HG03571 (cell line): Measurements from ENCODE around the gene PLVAP.
A peak's percentile ranks its signal among the peaks of the same experiment; 100 is the strongest.

Experiments
- ATAC-seq: cut with Tn5 transposase; IDR thresholded peaks from one replicate; pipeline ENCODE4 v1.9.1; 2021; ENCODE audit not compliant: unreplicated experiment

PLVAP gene

GRCh38 chr19:17334414-17335409, 42.4 kb downstream of the PLVAP start, which contains the start of gene ANO8:
Gene ANO8, minus strand, starts transcription at chr19:17334855. Its CDS starts 185 bp downstream, at chr19:17334670.
- ATAC-seq: peak; percentile 35

GRCh38 chr19:17333611-17334413, 43.3 kb downstream of the PLVAP start:
- no peak for ATAC-seq

DNA sequence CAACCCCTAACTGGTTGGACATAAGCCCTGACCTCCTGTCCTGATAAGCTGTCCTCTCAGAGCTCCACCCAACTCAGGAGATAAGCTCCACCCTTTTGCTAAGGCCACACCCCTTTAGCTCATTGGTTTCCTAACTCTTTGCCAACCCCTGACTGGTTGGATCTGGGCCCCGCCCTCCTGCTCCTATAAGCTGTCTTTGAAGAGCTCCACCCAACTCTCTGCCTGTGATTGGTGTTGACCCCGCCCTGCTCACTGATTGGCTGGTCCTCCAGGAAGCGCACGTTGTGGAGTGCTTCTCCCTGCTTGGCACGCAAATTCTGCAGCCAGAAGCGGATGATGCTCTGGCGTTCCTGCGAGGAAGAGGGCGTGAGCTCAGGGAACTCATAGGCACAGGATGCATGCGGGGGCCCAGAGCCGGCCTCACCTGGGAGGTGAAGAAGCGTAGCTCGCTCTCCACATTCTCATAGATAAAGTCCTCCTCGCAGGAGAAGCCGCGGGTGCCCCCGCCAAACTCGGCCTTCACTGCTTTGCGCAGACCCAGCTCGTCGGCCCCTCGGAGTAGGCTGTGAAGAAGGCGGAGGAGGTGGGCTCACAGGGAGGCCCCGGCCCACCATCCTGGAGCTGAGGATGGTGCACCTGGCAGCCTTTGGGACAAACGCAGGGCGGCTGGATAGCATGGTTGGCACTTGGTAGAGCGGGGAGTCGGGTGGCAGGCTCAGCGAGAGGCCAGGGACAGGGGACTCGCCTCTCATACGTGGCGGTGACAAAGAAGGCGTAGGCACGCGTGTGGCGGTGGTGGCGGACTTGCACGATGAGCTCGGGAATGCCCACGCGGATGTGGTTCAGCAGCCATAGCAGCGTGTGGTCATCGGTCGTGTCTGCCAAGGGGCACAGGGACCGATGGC, 44.2 kb downstream of the PLVAP start:
- ATAC-seq: no peak

DNA sequence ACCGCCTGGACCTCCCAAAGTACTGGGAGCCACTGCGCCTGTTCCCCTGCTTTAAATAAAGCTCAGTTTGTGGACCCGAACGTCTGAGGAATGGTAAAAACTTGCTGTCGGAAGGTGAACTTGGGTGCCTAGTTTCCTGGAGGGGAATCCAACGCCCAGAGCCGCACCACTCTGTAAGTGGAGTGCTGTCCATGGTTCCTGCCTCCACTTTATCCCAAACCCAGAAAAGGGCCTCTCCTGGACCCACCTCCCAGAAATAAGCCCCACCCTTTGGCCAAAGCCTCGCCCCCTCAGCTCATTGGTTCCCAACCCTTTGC, 44.8 kb downstream of the PLVAP start:
- ATAC-seq: no peak

GRCh38 chr19:17331045-17331558, 46.0 kb downstream of the PLVAP start:
- ATAC-seq: no peak

GRCh38 chr19:17330262-17331044, 46.7 kb downstream of the PLVAP start:
- ATAC-seq: no peak

DNA sequence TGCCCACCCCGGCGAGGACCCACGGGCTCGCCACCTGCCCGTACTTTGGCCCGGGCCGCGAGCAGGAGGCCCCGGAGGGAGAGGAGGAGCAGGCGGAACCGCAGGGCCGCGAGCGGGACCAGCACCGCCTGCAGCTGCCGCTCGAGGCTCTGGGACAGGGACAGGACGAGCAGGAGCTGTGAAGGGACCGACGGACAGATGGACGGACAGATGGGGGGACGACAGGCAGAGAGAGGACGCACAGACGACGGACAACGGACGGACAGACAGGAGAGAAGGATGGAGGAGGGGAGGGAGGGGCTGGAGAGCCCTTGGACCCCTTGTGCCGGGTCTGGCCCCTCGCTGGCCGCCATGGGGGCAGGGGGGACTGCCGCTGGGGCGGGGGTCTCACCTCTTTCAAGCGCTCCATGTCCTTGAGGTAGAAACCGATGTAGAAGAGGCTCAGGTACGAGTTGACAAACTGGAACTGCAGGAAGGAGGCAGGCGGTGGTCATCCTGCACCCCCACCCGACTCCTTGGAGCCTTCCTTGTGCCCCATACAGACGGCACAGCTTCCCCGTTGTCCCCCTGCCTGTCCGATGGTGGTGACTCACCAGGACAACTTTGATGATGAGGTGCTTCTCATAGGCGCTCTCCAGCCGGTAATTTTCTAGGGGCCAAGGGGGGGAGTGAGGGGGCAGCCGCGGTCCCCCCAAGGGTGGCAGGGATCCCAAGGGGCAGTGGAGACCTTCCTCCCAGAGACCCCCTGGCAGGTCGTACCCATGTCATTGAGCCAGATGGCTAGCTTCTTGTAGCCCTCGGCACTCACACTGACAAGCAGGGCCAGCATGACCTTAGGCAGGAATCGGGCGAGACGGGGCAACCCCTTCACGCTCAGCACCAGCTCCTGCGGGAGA, 47.5 kb downstream of the PLVAP start:
- ATAC-seq: no peak

DNA sequence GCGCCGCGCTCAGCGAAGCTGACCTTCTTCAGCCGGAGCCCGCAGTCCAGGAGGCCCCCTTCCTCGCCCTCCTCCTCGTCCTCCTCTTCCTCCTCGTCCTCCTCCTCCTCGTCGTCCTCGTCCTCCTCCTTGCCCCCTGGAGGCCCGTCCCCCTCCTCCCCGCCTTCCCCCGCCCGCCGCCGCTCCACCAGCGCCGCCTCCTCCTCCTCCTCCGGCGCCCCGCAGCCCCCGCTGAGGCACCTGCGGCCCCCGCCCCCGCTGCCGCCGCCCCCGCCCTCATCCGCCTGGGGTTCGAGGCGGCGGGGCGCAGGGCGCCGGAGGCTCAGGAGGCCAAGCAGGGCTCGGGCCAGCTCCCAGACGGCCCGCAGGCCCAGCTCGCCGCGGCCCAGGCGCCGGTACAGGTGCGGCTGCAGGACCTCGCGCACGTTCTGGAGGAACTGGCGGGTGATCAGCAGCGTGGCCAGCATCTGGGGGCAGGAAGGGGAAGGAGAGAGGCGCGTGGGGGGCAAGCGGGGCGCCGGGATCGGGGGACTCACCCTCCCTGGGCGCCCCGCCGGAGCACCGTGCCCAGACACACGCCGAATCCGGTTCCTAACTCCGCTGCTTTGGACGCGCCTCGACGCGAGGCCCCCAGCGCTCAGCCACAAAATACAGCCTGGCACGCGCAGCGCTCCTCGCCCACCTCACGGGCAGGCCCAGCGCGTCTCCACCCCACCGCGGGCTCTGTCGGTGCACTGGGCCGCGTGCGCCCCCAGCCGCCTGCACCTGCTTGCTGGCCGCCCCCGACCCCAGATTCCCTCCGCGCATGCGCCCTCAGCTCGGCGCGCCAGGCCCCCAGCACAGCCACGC, 48.4 kb downstream of the PLVAP start:
- ATAC-seq: no peak

DNA sequence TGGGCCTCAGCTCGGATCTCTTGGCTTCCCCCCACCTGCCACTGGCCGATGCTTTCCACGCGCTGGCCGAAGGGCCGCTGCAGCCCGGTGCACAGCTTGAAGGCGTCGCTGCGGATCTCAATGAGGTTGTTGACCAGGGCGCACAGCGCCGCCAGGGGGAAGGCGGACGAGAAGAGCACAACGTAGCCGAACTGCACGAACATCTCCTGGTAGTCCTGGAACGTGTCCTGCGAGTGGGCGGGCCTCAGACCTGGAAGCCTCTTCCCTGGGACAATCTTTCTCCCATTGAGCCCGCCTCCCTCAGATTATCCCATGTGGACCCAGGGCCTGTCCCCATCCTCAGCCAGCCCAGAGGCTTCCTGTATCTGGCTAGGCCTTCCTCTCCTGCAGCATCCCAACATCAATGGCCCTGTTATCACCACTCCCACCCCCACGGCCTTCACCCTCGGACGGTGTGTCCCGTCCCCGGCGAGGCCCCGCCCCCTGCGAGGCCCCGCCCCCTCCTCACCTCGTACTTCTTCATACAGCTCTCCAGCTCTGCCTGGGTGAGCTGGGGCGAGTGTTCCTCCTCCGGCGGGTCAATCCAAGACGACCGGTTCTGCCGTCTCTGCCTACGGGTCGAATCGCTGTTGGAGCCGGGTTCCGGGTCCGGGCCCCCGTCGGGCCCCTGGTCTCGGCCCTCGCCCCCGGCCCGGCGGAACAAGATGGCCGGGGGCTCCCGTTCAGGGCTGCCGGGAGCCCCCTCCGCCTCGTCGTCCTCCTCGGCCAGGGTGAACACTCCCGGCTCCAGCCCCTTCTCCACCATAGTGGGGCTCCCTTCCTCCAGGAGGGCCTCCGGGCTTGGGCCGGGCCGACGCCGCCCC, 49.3 kb downstream of the PLVAP start:
- no peak for ATAC-seq

GRCh38 chr19:17327068-17327653, 50.0 kb downstream of the PLVAP start:
- no peak for ATAC-seq

DNA sequence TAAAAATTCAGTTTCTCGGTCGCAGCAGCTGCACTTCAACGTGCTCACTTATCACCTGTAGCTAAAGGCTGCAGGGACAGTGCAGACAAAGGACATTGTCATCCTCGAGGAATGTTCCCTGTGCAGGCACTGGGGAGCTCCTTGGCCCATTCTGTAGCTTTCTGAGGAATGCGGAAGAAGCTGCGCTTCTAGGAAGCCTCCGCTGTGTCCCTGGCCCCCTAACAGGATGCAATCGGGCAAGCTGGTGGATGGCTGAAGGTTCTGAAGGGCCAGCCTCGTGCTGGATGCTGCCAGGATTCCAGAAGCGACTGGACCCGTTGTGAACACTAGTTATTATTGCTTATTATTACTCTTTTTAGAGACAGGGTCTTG, 50.6 kb downstream of the PLVAP start:
- no peak for ATAC-seq

DNA sequence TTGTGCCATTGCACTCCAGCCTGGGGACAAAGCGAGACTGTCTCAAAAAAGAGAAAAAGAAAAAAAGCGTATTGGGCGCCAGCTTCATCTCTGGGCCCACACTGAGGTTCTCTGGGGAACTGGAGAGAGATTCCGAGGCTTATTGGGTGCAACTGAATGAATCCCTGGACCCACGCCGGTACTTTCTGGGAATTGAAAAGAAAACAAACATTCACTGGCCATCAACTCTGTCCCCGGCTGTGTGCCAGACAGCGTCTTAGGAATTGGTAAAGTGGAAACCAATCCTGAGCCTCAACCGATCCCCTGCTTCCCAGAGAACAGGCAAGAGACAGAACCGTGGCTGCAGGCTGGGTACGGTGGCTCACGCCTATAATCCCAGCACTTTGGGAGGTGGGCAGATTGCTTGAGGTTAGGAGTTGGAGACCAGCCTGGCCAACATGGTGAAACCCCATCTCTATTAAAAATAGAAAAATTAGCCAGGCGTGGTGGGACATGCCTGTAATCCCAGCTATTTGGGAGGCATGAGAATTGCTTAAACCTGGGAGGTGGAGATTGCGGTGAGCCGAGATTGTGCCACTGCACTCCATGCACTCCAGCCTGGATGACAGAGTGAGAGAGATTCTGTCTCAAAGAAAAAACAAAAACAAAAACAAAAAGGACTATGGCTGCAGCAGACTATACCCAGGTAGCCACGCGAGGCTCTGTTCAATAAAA, 51.1 kb downstream of the PLVAP start:
- ATAC-seq: no peak

DNA sequence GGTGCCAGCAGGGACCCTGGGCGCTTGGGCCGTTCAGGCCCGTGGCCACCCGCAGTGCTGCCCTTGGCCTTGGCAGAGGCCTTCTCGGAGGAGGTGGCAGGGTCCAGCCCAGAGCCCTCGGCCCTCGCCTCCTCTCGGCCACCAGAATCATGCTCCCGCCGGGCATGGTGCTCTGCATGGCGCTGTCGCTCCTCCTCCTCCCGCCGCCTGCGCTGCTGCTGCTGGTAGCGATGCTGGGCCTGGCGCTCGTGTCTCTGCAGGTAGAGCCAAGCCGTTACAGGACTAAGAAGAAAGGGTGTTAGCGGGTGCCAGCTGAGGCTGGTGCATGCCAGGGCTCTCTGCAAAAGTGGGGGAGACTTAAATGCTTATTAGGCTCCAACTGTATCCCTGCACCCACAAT, 52.0 kb downstream of the PLVAP start:
- no peak for ATAC-seq

GRCh38 chr19:17324357-17325114, 52.6 kb downstream of the PLVAP start:
- no peak for ATAC-seq

DNA sequence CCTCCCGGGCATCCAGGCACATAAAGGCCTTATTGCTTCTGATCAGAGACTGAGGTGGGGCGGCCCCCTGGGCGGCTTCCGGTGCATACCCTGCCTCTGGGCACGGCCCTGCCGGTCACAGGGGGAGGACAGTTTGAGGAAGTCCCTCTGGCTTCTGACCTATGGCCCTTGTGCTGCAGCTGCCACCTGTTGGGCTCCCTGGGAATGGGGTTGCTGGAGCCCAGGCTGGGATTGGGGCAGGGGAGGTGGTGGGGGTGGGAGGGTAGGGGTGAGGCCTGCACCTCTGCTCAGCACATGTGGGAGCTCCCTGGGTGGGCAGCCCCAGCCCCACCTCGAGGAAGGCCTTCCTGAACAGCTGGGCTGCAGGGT, 53.2 kb downstream of the PLVAP start:
- ATAC-seq: no peak
